ENCODE measurements around the gene CAMSAP2.

Gene CAMSAP2

DNA sequence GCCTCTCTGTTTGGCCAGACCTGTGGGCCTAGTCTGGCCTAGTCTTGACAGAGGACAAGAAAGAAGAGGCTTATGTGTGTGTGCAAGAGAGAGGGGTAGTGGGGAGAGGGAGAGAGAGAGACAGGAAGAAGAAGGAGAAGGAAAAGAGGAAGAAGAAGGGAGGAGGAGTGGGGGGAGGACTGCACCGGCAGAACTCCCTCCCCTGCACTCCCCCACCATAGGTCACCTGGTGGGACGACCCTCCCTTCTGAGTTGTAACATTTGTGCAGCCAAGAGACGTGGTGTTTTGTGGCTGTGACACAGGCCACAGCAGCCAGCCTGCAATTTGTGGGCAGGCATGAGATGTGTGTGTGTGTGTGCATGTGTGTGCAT lies 160.3 kb downstream of the CAMSAP2 start:
- no peak for DNase-seq (ENCODE audit: low spot score)

DNA sequence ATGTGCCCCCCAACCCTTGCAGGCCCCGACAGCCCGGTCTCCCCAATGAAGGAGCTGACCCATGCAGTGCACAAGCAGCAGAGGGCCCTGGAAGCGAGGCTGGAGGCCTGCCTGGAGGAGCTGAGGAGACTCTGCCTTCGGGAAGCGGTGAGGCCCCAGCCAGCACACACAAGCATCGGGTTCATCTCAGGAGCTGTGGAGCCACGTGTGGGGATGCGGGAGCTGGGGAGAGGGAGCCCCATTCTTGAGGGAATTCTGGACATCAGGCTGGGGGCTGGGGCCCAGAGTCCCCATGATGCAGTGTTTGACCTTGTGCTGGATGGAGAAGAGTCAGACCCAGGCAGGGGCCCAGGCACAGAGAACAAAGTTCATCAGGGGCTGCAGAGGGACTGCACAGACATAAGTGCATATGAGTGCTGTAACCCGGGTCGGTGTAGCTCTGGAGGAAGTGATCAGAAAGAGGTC lies 160.8 kb downstream of the CAMSAP2 start:
- no peak for DNase-seq (ENCODE audit: low spot score)

DNA sequence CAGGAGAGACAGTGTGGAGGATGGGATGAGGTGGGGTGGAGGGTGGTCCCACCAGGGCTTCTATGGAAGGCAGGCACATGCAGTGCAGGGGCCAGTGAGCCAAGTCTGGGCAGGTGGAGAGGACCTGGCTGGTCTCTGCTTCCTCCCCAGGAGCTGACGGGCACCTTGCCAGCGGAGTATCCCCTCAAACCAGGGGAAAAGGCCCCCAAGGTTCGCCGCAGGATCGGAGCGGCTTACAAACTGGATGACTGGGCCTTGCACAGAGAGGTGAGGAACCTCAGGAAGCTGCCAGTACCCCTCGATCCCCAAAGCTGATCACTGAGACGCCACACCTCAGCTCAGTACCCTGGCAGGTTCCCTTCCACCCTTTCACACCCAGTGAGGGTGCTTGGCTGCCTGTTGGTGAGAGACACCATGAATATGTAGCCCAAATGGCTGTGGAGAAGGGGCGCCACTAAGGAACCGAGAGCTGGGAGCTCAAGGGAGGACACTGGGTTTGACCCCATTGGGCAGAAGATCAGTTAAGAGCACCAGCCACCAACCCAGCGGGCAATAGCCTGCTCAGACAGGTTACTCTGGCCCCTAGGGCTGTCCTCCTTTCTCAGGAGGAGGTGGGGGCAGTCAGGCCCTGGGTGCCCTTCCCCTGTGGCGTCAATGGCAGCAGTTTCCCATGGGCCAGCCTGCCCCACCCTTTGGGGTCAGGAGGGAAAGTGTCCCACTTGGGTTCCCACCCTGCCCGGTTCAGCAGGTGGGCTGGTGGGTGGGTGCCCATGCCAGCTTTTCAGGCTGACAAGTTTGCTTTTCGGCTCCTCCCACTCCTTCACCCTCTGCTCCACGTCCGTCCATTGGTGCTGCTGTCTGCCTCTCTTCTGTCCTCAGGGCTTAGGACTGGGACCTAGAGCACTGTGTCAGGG lies 161.5 kb downstream of the CAMSAP2 start:
- DNase-seq (ENCODE audit: low spot score): no peak

DNA sequence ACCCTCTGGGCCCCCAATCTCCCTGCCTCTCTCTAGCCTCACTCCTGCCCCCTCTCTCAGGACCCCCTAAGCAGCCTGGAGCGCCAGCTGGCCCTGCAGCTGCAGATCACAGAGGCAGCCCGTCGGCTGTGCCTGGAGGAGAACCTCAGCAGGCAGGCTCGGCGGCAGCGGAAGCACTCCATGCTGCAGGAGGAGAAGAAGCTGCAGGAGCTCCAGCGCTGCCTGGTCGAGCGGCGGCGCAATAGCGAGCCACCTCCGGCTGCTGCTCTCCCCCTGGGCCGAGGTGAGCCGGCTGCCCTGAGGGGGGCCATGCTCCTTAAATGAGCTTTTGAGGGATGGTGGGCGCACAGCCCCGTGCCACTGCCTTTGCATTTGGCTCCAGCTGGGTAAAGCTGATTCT lies 162.2 kb downstream of the CAMSAP2 start:
- no peak for DNase-seq (ENCODE audit: low spot score)

DNA sequence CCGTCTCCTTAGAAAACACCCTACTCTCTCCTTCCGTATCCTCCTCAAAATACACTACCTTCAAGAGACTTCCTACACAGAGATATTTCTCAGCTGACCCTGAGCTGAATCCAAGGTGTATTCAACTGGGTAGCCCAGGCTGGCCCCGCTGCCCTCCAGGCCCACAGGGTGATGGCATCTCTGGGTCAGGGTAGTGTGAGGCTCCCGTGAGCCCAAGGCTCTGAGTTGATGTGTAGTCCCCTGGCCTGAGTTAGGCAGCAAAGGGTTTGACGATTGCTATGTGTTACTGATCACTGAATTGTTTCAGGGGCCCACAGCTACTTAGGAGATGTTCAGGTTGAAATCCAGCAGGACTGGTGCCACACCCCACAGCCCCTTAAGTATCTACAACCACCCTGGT lies 162.7 kb downstream of the CAMSAP2 start:
- no peak for DNase-seq (ENCODE audit: low spot score)

DNA sequence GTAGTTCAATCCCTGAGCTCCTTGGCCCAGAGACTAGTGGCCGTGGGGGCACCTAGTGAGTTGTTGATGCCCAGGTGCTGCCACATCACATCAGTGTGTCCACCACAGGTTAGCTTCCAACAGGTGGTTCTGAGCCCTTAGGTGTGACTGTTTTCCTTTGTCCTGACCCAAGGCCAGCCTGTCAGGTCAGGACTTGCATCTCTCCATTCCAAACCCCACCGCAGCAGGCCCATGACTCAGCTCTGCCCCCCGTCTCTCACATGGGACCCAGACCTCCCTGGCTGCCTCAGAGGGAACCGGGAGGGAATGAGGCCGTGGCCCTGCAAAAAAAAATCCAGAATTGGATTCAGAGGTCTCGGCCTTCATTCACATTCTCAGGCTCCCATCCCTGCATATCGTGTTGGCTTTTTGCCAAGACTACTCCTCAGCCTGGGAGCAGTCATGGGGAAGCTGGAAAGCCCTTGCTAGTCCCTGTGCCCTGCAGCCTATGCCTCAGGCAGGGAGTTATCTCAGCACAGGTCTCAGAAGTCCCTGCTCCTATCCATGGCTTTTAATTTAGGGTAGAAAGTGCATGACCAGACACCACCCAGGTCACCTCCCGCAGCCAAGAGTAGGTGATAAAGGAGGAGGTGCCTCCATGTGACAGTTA lies 163.2 kb downstream of the CAMSAP2 start:
- DNase-seq (ENCODE audit: low spot score): no peak

DNA sequence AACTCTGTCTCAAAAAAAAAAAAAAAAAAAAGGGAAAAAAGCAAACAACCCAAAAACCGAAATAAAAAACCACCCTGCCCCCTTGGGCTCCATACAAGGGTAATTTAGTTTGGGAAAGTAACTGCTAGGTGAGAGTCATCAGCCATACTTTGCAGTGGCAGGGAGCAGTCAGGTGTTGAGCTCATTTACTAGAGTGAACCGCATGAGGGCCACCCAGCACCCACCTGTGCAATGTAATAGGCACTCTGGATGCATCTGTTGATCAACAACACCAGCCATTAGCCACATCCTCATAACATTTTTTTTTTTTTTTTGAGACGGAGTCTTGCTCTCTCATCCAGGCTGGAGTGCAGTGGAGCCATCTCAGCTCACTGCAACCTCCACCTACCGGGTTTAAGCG lies 165.1 kb downstream of the CAMSAP2 start:
- DNase-seq (ENCODE audit: low spot score): no peak

DNA sequence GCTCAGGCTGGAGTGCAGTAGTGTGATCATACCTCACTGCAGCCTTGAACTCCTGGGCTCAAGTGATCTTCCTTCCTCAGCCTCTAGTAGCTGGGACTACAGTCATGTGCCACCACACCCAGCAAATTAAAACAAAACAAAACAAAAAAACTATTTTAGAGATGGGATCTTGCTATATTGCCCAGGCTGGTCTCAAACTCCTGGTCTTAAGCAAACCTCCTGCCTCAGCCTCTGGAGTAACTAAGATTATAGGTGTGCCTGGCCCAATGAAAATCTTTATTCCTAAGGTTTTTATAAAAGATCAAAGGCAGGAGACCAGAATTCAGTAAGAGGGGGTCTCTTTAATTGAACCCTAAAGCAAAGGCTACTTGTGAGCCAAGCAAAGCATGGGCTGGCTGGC lies 166.1 kb downstream of the CAMSAP2 start:
- no peak for DNase-seq (ENCODE audit: low spot score)

DNA sequence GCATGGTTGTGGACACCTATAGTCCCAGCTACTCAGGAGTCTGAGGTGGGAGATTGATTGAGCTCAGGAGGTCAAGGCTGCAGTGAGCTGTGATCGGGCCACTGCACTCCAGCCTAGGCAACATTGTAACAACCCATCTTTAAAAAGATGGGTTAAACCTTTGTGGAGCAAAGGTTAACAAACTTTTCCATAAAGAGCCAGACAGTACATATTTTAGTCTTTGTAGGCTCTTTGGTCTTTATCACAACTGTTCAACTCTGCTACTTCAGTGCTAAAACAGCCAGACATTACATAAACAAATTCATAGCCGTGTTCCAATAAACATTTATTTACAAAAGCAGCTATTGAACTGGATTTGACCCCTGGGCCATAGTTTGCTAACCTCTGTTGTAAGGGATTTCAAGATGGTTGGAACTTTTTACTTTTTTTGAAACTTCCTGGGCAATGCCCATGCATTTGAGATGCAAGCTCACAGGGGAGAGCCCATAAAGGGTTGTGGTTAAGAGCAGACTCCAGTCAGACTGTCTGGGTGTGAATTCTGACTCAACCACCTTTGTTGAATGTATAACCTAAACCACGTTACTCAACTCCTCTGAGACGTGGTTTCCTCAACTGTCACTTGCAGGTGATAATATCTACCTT lies 166.8 kb downstream of the CAMSAP2 start:
- DNase-seq (ENCODE audit: low spot score): no peak

DNA sequence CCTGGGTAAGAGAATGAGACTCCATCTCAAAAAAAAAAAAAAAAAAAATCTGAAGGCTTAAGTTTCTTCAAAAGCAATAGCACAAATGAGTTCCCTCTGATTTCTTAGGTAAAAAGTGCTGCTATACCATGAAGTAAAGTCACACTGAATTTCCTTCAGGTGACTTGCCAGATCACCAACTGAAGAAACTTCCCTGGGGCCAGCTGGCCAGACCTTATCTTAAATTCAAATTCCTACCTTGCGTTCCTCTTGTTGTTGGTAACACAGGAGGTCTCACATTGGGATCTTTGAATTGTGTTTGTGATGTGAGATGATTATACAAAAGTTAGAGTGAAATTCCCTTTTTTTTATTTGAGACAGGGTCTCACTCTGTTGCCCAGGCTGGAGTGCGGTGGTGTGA lies 167.8 kb downstream of the CAMSAP2 start:
- DNase-seq (ENCODE audit: low spot score): no peak

DNA sequence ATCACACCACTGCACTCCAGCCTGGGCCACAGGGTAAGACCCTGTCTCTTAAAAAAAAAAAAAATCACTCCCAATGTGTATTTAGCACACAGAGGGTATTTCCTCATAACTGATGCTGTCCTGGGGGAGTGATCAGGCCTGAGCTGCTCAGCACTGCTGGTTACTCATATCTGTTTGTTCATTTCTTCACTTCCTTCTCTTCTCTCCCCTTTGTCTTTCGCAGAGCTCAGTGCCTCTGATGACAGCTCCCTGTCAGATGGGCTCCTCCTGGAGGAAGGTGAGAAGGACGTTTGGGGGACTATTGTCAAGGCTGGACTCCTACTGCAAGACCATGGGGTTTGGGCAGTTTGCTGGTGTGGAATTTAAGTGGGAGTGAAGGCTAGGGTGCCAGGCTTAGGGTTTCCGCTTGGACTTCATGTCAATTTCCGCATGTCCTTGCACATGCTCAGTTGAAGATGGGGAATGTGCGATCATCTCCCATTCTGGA lies 169.0 kb downstream of the CAMSAP2 start:
- DNase-seq (ENCODE audit: low spot score): no peak

DNA sequence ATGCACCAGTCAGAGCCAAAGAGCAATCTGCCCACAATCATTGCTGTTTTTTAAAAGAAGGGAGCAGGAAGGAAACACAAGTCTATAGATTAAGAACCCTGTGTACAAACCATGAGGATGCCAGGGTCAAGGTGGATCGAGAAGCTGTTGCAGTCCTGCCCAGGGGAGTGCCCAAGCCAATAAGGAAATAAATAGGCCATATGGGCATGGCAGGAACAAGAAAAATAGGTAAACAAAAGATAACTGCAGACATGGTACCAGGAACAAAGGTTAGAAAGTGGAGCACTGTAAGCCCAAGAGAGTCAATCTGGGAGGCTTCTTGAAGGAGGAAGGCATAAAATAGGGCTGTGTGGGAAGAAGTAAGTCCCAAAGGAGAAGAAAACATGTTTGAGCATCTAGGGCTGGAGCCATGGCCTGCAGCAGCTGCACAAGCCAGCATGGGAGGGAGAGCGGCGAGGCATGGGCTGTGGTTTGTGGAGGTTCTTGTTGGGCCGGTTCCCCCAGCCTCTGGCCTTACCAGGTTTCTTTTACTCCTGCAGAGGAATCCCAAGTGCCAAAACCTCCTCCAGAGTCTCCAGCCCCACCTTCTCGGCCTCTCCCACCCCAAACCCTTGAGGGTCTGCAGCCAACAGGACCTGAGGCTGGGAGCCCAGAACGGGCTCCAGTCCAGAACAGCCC lies 169.6 kb downstream of the CAMSAP2 start:
- DNase-seq (ENCODE audit: low spot score): no peak

DNA sequence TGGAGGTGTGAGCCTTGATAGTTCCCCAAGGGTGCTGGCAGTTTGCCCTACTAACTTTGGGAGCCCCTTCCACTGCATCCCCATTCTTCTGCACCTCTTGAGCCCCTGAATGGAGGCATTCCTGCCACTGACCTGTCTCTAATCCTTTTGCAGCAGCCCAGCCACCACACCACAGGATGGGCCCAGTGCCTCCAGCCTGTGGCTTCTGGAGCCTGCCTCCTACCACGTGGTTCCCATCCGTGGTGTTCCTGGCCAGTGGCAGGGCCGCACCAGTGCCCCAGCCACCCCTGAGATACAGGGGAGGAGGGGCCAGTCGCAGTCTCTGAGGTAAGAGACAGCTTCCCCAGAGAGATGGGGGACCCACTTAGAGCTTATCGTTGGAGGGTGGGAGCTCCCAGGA lies 170.4 kb downstream of the CAMSAP2 start:
- DNase-seq (ENCODE audit: low spot score): no peak

DNA sequence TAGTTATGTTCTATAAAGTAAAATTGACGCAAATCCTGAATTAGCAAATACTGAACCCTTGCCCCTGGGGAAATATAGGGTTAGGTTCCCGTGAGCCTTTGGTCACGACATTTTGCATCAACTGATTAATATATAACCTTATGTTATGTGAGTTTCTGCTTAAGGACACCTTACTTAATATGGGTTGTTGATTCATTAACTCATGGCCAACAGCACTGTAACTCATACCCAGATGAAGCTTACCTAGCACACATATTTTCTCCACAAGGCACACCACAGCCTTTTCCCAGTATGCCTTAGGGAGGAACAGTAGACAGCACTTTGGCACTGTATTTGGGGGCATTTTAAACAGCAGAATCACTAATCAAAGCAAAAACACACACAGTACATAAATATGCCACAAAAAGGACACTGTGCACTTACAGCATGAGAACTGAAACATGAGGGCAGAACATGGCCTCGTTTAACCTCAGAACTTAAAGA lies 171.1 kb downstream of the CAMSAP2 start:
- no peak for DNase-seq (ENCODE audit: low spot score)
